ENCODE results near the gene PHF14. TPM values are rescaled to one million over a fixed set of nuclear protein-coding genes. Genes with fewer than 3 reads are reported as not detected.

Gene PHF14
- total RNA-seq, 1 experiment from 2014 or later = 26.4 TPM

DNA sequence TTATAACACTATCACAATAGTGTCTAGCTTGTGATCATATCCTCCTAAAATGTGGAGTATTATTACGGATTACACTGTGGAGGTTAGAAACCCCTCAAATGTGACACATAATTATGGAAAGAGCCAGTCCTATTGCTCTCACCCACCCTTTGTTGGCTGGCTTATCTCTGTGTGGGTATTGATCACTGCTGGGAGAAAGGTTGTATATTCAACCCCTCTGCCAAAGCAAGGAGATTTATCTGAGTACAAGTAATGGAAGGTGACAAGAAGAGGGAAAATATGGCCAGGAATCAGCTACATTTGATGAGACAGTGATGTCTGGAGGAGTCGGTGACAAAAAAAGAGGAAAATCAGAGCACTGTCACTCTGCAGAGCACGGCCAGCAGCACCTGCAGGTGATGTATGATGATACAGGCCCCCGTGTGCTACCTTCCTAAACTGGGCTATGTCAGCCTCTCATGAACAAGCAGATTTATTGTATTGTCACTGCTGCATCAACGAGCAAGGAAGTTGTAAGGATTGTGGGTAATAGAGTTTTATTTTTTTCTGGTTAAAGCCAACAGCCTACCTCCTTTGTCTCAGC, 235.3 kb downstream of the PHF14 start:
- Histone ChIP-seq H3K4me3 (ENCODE audit: insufficient read depth, low read depth, low read length) (no peak overlapping the region), H3K36me3 (replicated peaks; ENCODE audit: control insufficient read depth, insufficient read depth, low read length) (no peaks in the 10 kb centered on the region), H3K27me3 (ENCODE audit: control insufficient read depth, insufficient read depth, low read length) (no peaks in the 10 kb centered on the region)
- DNase-seq = no peak

DNA sequence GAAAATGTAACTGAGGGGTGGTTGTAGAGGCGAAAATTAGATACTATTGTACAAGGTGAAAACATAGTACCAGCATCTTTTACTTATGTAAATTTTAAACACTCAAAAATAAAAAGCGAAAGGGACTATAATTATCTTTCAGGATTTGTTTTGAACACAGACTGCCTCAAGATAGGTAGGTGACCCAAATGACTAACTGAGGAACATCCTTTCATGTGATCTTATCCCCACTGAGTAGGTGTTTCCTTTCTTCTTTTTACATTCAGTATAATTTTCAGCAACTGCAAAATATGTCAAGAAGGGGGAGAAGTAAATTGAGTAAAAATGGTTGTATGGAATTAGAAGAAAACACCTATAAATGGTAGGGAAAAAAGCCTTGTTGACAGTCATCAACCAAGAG, 236.7 kb downstream of the PHF14 start:
- no peak for DNase-seq
- Histone ChIP-seq H3K27me3 (ENCODE audit: control insufficient read depth, insufficient read depth, low read length) (no peaks in the 10 kb centered on the region), H3K4me3 (ENCODE audit: insufficient read depth, low read depth, low read length) (no peak overlapping the region), H3K36me3 (replicated peaks; ENCODE audit: control insufficient read depth, insufficient read depth, low read length) (no peaks in the 10 kb centered on the region)

DNA sequence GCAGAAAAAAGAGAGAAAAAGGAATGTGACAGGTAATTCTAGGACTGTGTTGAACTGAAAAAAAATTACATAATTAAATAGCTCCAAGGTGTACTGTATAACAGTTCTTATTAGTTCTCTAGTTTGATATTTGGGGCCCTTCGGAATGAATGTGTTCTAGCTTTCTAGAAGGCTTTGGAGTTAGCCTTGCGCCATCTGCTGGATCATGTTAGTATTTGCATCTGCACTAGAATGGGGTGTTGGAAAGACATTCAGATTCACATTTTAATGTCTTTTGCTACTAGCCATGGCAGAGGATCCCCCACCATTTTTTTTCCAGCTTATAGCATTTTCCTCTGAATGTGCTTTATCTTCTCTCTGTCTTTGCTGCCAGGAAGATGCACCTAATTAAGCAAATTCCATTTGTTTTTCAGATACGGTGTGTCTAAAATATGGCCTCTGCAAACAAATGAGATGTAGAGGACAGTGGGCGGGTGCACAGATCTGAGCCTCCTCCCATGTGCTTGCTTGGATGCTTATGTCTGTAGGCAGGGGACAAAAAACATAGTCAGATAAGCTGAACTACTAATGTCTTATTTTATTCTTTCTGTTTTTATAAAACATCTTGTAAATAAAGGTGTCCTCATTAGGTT, 238.5 kb downstream of the PHF14 start:
- peak; percentile 43 for DNase-seq
- no peaks in the 10 kb centered on the region for H3K27me3 ChIP-seq (ENCODE audit: control insufficient read depth, insufficient read depth, low read length)
- no peaks in the 10 kb centered on the region for H3K36me3 ChIP-seq (replicated peaks; ENCODE audit: control insufficient read depth, insufficient read depth, low read length)
- H3K4me3 ChIP-seq (ENCODE audit: insufficient read depth, low read depth, low read length) = no peak overlapping the region

DNA sequence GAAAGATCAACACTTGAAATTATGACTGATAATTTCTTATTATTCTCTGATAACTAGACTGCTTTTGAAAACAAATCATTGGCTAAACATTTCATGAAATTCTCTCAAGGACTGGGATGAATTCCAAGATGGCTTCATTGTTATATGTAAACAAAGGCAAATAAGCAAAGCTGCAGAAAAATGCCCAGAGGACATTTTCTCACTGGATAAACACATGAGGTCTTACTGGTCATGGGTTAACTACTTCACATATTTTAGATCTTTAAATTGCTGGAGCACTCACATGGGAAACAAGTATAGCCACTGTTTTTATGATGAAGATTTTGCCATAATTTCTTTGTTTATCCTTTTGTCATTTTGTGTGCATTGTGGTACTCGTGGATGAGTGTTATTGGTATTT, 239.1 kb downstream of the PHF14 start:
- H3K27me3 ChIP-seq (ENCODE audit: control insufficient read depth, insufficient read depth, low read length) = no peaks in the 10 kb centered on the region
- H3K36me3 ChIP-seq (replicated peaks; ENCODE audit: control insufficient read depth, insufficient read depth, low read length) = no peaks in the 10 kb centered on the region
- DNase-seq = no peak
- H3K4me3 ChIP-seq (ENCODE audit: insufficient read depth, low read depth, low read length) = no peak overlapping the region

DNA sequence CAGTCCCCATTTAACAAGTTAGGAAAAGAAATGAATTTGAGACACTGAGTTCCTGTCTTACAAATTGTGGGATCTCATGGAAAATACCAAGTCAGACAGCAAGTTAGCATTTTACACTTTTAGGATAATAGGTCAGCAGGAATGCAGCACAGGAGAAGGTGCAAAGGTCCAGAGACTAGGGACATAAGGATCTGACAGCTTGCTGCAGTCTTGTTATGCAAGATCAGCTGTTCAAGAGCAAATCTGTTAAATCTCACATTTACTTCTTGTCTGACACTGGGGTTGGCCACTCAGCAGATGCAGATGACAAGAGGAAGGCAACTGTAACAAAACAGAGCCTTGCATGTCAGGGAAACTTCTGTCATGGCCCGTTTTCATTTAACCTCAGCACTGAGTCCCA, 239.6 kb downstream of the PHF14 start:
- no peak for DNase-seq
- no peak overlapping the region for H3K4me3 ChIP-seq (ENCODE audit: insufficient read depth, low read depth, low read length)
- no peaks in the 10 kb centered on the region for H3K27me3 ChIP-seq (ENCODE audit: control insufficient read depth, insufficient read depth, low read length)
- no peaks in the 10 kb centered on the region for H3K36me3 ChIP-seq (replicated peaks; ENCODE audit: control insufficient read depth, insufficient read depth, low read length)

DNA sequence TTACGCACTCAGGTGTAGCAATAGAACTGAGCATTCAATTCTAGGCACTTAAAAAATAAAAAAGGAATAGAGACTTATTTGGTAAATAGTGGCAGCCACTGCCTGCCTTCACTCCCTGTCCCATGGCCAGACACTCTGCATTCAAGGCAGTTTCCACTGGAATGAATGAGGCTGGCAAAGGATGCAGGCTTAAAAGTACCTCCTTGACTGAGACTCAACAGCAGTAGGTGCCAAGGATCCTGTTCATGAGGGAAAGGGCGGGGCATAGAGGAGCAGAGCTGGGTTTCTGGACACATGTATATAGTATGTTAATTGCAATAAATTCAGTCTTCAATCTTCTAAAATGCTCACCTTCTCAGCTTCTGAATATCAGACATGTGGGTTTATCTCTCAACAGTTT, 242.6 kb downstream of the PHF14 start:
- no peak for DNase-seq
- H3K4me3 ChIP-seq (ENCODE audit: insufficient read depth, low read depth, low read length) = no peak overlapping the region
- H3K27me3 ChIP-seq (ENCODE audit: control insufficient read depth, insufficient read depth, low read length) = no peaks in the 10 kb centered on the region
- H3K36me3 ChIP-seq (replicated peaks; ENCODE audit: control insufficient read depth, insufficient read depth, low read length) = no peaks in the 10 kb centered on the region

DNA sequence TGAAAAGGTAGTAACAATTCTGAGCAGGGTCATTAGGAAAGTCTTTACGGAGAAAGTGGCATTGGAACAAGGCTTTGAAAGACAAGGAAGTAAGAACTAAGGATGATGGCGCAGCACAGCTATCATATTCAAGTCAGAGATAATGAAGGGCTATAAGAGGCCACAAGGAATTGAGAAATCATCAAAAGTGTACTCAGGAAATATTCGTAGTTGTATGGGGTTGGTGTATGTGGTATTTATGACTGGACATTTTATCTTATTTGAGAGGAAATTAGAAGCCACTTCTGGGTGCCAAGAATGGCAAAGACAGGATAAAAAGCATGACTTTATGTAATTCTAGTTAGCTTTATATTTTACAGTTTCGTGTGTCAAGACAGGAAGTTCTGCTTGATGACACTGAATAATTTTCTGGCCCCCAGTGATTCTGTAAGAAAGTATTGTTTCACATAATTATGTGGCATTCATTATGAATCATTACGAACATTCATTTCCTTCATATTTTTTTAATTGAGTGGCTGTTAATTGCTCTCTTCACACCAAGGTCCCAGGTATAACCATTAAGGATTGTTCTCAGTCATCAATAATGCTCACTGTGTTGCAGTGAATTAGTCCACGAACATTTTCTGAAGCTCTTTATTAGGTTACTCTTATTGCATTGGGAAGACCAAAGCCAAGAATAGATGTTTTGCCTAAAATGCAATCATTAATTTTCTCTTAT, 244.3 kb downstream of the PHF14 start:
- no peak for DNase-seq
- H3K27me3 ChIP-seq (ENCODE audit: control insufficient read depth, insufficient read depth, low read length) = no peaks in the 10 kb centered on the region

More for the DNA sequence above, 244.3 kb downstream of the PHF14 start:
- H3K4me3 ChIP-seq (ENCODE audit: insufficient read depth, low read depth, low read length) = no peak overlapping the region
- H3K36me3 ChIP-seq (replicated peaks; ENCODE audit: control insufficient read depth, insufficient read depth, low read length) = no peaks in the 10 kb centered on the region

All from H7 (cell line).